Tibial artery (tissue), 4 donors: ENCODE measurements around the gene SHOX.
"Not testable (repeated sequence)": the region's sequence is repeated elsewhere in the genome, so short reads cannot be mapped to it uniquely, and the experiment has no call there.

Experiments used
- DNase-seq, 2 donors: peaks; one replicate each; pipeline ENCODE4 v3.0.0-alpha.2; 2019
- H3K27ac ChIP-seq, 2 donors: fragments of 200-600 bp; sonication (generic) in 1 of 2; 1 replicate in 1 of 2; 2 replicates in 1 of 2; pipeline ENCODE4 v1.5.1; 2018 to 2019; ENCODE audit warnings: mild to moderate bottlenecking in 1 of 2
- H3K27me3 ChIP-seq, 2 donors: fragments of 200-600 bp; sonication (generic) in 1 of 2; one replicate each; pipeline versions ENCODE4 v1.5.1 to v1.6.0; 2016 to 2019
- H3K36me3 ChIP-seq, 3 donors: fragments of 200-600 bp; sonication (generic) in 2 of 3; one replicate each; pipeline ENCODE4 v1.5.1; 2016 to 2019; ENCODE audit warnings: mild to moderate bottlenecking in 2 of 3
- H3K4me1 ChIP-seq, 4 donors: fragments of 200-600 bp; sonication (generic) in 2 of 4; 1 replicate in 3 of 4; 2 replicates in 1 of 4; pipeline ENCODE4 v1.5.1; 2016 to 2019
- H3K4me3 ChIP-seq, 2 donors: fragments of 200-600 bp; sonication (generic) in 1 of 2; 1 replicate in 1 of 2; 2 replicates in 1 of 2; pipeline ENCODE4 v1.5.1; 2018 to 2019; ENCODE audit warnings: mild to moderate bottlenecking in 2 of 2
- H3K9me3 ChIP-seq, 3 donors: fragments of 200-600 bp; sonication (generic) in 1 of 3; one replicate each; pipeline ENCODE4 v1.5.1; 2016 to 2019
- CTCF ChIP-seq, 2 experiments: fragments of 200-600 bp in 1 of 2; fragments of 450-650 bp in 1 of 2; IDR thresholded peaks; one replicate each; pipeline ENCODE4 v1.5.1; 2017 to 2019; ENCODE audit warnings: antibody characterized with exemption in 2 of 2, mild to moderate bottlenecking in 1 of 2, moderate library complexity in 1 of 2
- intact Hi-C: fragments of 100-400 bp; cut with DNase I; formaldehyde crosslinking; loops from one replicate; pipeline ENCODE4 v1.15.0; 2023; ENCODE audit warnings: low total_unique reads

The SHOX gene

GRCh38 chrX:619812-620531 lies 10.6 kb upstream of the SHOX start:
- Histone ChIP-seq H3K9me3 (no peaks in the 10 kb centered on the region), H3K4me1 (peaks cover 0 to 12% (median 10%) of the 10 kb centered on the region in 4 donors), H3K36me3 (no peaks in the 10 kb centered on the region), H3K4me3 (no peak overlapping the region), H3K27me3 (peaks cover 0 to 59% of the 10 kb centered on the region in 2 donors), H3K27ac (no peak overlapping the region)
- DNase-seq, result no peak
- no peak for TF ChIP-seq CTCF (IDR thresholded peaks at IDR 0.05)
- intact Hi-C loops, result no loop called here

- DNase-seq, result no peak
- Histone ChIP-seq H3K9me3 (no peaks in the 10 kb centered on the region), H3K36me3 (no peaks in the 10 kb centered on the region), H3K4me3 (no peak overlapping the region), H3K4me1 (peaks cover 0 to 12% (median 10%) of the 10 kb centered on the region in 4 donors), H3K27ac (no peak overlapping the region), H3K27me3 (peaks cover 0 to 55% of the 10 kb centered on the region in 2 donors)
- intact Hi-C loops, result no loop called here
- no peak for TF ChIP-seq CTCF (IDR thresholded peaks at IDR 0.05)
These were observed 8.7 kb upstream of the SHOX start for GRCh38 chrX:621705-622503.

- H3K36me3 ChIP-seq, intact Hi-C loops, H3K4me3 ChIP-seq, H3K27ac ChIP-seq, H3K9me3 ChIP-seq, DNase-seq: not testable (repeated sequence)
- H3K27me3 ChIP-seq, result peaks cover 0 to 53% of the 10 kb centered on the region in 2 donors
- peaks cover 0 to 12% (median 10%) of the 10 kb centered on the region in 4 donors for H3K4me1 ChIP-seq
These were observed 7.8 kb upstream of the SHOX start for GRCh38 chrX:622802-623201.

GRCh38 chrX:623268-623598 lies 7.4 kb upstream of the SHOX start:
- H3K27me3 ChIP-seq, result peaks cover 0 to 50% of the 10 kb centered on the region in 2 donors
- no peak overlapping the region for H3K4me3 ChIP-seq
- intact Hi-C loops, result no loop called here
- no peak for TF ChIP-seq CTCF (IDR thresholded peaks at IDR 0.05)
- H3K27ac ChIP-seq, result no peak overlapping the region
- no peaks in the 10 kb centered on the region for H3K9me3 ChIP-seq
- no peaks in the 10 kb centered on the region for H3K36me3 ChIP-seq
- H3K4me1 ChIP-seq, result peaks cover 0 to 12% (median 10%) of the 10 kb centered on the region in 4 donors
- DNase-seq, result no peak

- Histone ChIP-seq H3K27me3 (peaks cover 0 to 47% of the 10 kb centered on the region in 2 donors), H3K36me3 (no peaks in the 10 kb centered on the region), H3K9me3 (no peaks in the 10 kb centered on the region), H3K4me3 (peak overlapping the region; percentile 13 to 19), H3K27ac (no peak overlapping the region), H3K4me1 (peaks cover 0 to 12% (median 10%) of the 10 kb centered on the region in 4 donors)
- TF ChIP-seq CTCF (IDR thresholded peaks at IDR 0.05), result no peak
- DNase-seq, result no peak
- intact Hi-C loops, result no loop called here
These were observed 6.8 kb upstream of the SHOX start for GRCh38 chrX:623599-624315.
